Stimulated activated naive CD4-positive, alpha-beta T cell (primary cell): ENCODE measurements around the gene TMEM245.
A peak's percentile ranks its signal among the peaks of the same experiment; 100 is the strongest.

Experiments used
- DNase-seq, 6 experiments: peaks; one replicate each; lab custom pipeline; 2025; lab: John Stamatoyannopoulos, UW

Gene TMEM245

GRCh38 chr9:109101202-109101595 lies 18.5 kb downstream of the TMEM245 start:
- DNase-seq = peak in 1 of 6 experiments; percentile 24

GRCh38 chr9:109100543-109101201 lies 19.1 kb downstream of the TMEM245 start:
- no peak for DNase-seq

- DNase-seq = no peak
These were observed 20.8 kb downstream of the TMEM245 start for GRCh38 chr9:109098960-109099308.

GRCh38 chr9:109098171-109098959 lies 21.4 kb downstream of the TMEM245 start:
- no peak for DNase-seq

- peak in 3 of 6 experiments; percentile 21 to 36 (median 33) for DNase-seq
These were observed 22.6 kb downstream of the TMEM245 start for GRCh38 chr9:109097146-109097545.

- no peak for DNase-seq
These were observed 24.4 kb downstream of the TMEM245 start for GRCh38 chr9:109095321-109095720.

GRCh38 chr9:109094268-109094667 lies 25.5 kb downstream of the TMEM245 start:
- no peak for DNase-seq

- no peak for DNase-seq
These were observed 27.2 kb downstream of the TMEM245 start for GRCh38 chr9:109092587-109092986.

GRCh38 chr9:109092051-109092580 lies 27.6 kb downstream of the TMEM245 start:
- no peak for DNase-seq

GRCh38 chr9:109088221-109088620 lies 31.5 kb downstream of the TMEM245 start:
- no peak for DNase-seq

GRCh38 chr9:109087795-109088194 lies 32.0 kb downstream of the TMEM245 start:
- DNase-seq = no peak

- DNase-seq = no peak
These were observed 33.5 kb downstream of the TMEM245 start for GRCh38 chr9:109086221-109086620.

- DNase-seq = no peak
These were observed 34.2 kb downstream of the TMEM245 start for GRCh38 chr9:109085510-109085909.

- DNase-seq = no peak
These were observed 35.8 kb downstream of the TMEM245 start for GRCh38 chr9:109083813-109084405.

- DNase-seq = no peak
These were observed 36.6 kb downstream of the TMEM245 start for GRCh38 chr9:109083141-109083540.

GRCh38 chr9:109082091-109082620 lies 37.6 kb downstream of the TMEM245 start:
- no peak for DNase-seq

- no peak for DNase-seq
These were observed 45.4 kb downstream of the TMEM245 start for GRCh38 chr9:109074236-109074889.

- DNase-seq = no peak
These were observed 46.8 kb downstream of the TMEM245 start for GRCh38 chr9:109072821-109073435.

GRCh38 chr9:109072133-109072692 lies 47.5 kb downstream of the TMEM245 start:
- no peak for DNase-seq

- no peak for DNase-seq
These were observed 51.0 kb downstream of the TMEM245 start for GRCh38 chr9:109068764-109069163.

- DNase-seq = no peak
These were observed 54.6 kb downstream of the TMEM245 start for GRCh38 chr9:109064963-109065702.
